ENCODE results near the gene VEPH1.

VEPH1 gene

DNA sequence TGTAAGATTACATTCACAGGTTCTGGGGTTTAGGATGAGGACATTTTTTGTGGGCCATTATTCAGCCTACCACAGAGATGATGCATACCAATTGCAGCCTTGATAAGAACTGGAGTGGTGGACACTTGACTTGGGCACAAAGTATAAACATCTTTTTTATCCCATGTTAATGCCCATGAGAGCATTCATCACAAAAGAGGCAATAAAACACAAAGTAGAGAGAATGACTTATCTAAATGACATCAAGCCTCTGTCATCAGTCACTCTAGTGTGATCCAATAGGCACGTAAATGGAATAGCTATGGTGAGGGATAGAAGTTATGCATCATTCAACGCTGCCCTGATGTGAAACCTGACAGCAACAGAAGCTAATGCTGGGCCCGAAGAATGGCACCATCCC, 25.8 kb downstream of the VEPH1 start:
- H3K36me3 Mint-ChIP-seq = no peaks in the 10 kb centered on the region
- H3K27me3 Mint-ChIP-seq = no peaks in the 10 kb centered on the region
- no peak overlapping the region for H3K4me3 Mint-ChIP-seq
- H3K9me3 Mint-ChIP-seq = peaks cover 3 to 6% of the 10 kb centered on the region in 2 donors
- DNase-seq (no peak), ATAC-seq (replicated peaks) (no peak)
- H3K4me1 Mint-ChIP-seq = no peaks in the 10 kb centered on the region
- H3K27ac Mint-ChIP-seq = no peak overlapping the region

DNA sequence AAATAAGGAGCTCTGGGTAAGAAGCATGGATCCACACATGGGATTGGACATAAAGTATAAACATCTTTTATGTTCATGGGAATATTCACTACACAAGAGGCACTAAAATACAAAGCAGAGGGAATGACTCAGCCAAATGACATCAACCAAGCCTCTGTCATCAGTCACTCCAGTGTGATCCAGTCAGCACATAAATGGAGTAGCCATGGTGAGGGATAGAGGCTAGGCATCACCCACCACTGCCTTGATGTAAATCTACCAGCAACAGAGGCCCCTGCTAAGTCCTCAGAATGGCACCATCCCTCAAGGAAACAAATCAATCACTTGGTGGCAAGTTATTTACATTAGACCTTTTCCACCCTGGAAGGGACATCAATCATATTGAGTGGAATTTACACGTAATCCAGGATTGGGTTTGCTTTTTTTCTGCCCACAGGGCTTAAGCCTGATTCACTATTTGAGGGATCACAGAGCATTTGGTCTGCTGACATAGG, 27.2 kb downstream of the VEPH1 start:
- no peak overlapping the region for H3K4me3 Mint-ChIP-seq
- H3K36me3 Mint-ChIP-seq = no peaks in the 10 kb centered on the region
- no peak overlapping the region for H3K27ac Mint-ChIP-seq
- no peak for ATAC-seq (replicated peaks)
- DNase-seq = no peak
- no peaks in the 10 kb centered on the region for H3K27me3 Mint-ChIP-seq
- H3K9me3 Mint-ChIP-seq = peaks cover 0 to 1% of the 10 kb centered on the region in 2 donors
- H3K4me1 Mint-ChIP-seq = no peaks in the 10 kb centered on the region

- H3K36me3 Mint-ChIP-seq = no peaks in the 10 kb centered on the region
Observed at GRCh38 chr3:157472648-157473047, 30.6 kb downstream of the VEPH1 start.

DNA sequence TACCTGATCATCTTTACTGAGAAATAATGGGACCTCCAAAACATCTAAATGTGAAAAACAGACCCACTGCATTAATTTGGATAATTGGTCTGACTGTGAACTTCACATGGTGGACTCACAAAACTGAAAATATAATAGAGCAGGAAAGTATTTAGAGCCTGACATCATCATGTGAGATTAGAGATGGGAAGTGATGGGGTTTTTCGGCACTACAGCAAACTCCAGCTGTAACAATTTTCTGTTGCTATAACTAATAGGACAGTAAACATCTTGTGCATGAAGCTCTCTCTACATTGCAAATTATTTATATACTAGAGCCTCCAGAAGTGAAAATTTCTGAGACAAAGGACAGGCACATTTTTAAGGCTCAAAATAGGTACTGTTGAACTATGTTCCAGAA, 32.2 kb downstream of the VEPH1 start:
- no peaks in the 10 kb centered on the region for H3K9me3 Mint-ChIP-seq
- ATAC-seq (replicated peaks) = no peak
- DNase-seq = no peak
- no peak overlapping the region for H3K4me3 Mint-ChIP-seq
- no peak overlapping the region for H3K27ac Mint-ChIP-seq
- H3K27me3 Mint-ChIP-seq = no peaks in the 10 kb centered on the region
- H3K36me3 Mint-ChIP-seq = no peaks in the 10 kb centered on the region
- H3K4me1 Mint-ChIP-seq = no peaks in the 10 kb centered on the region

More at GRCh38 chr3:157472648-157473047, 30.6 kb downstream of the VEPH1 start:
- ATAC-seq (replicated peaks) = no peak
- DNase-seq = no peak
- H3K4me1 Mint-ChIP-seq = no peaks in the 10 kb centered on the region
- H3K9me3 Mint-ChIP-seq = peaks cover 0 to 1% of the 10 kb centered on the region in 2 donors
- no peak overlapping the region for H3K27ac Mint-ChIP-seq
- no peak overlapping the region for H3K4me3 Mint-ChIP-seq
- no peaks in the 10 kb centered on the region for H3K27me3 Mint-ChIP-seq

DNA sequence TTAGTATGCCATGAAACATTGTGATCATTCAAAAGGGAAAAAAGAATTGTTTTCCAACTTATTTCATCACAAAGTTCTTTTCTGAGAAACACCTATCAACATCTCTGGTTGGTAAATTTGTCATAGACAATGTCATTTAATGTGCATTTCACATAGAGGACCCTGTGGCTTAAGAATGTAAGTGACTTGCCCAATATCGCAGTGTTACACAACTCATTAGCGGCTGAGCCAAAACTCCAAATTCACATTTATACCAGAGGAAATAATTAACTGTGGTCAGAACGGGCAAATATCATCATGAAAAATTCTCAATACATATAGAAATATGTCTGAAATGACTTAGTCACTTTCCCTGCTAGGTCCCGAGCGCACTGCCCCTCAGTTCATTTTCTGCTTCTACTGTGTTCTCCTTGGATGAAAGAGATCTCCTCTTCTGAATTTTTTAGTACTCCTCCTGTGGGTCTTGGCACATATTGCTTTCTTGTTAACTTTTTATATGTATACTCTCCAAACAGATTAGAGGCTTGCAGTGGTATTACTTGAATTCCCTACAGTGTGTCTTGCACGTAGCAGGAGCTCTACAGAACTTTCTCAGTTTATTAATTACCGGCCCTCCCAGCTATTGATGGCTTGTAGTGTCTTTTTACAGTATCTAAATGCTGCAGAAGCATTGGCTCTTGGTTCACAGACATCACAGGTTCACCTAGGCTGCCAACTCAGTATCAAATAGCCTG, 33.5 kb downstream of the VEPH1 start:
- ATAC-seq (replicated peaks) (no peak), DNase-seq (no peak)
- Mint-ChIP-seq H3K36me3 (no peaks in the 10 kb centered on the region), H3K4me1 (no peaks in the 10 kb centered on the region), H3K27ac (no peak overlapping the region), H3K9me3 (no peaks in the 10 kb centered on the region), H3K4me3 (no peak overlapping the region), H3K27me3 (no peaks in the 10 kb centered on the region)

- no peak overlapping the region for H3K4me3 Mint-ChIP-seq
- no peak for DNase-seq
- no peak overlapping the region for H3K27ac Mint-ChIP-seq
- H3K36me3 Mint-ChIP-seq = no peaks in the 10 kb centered on the region
- H3K4me1 Mint-ChIP-seq = no peaks in the 10 kb centered on the region
- no peak for ATAC-seq (replicated peaks)
- H3K9me3 Mint-ChIP-seq = no peaks in the 10 kb centered on the region
- no peaks in the 10 kb centered on the region for H3K27me3 Mint-ChIP-seq
Observed at GRCh38 chr3:157467200-157467599, 36.0 kb downstream of the VEPH1 start.

DNA sequence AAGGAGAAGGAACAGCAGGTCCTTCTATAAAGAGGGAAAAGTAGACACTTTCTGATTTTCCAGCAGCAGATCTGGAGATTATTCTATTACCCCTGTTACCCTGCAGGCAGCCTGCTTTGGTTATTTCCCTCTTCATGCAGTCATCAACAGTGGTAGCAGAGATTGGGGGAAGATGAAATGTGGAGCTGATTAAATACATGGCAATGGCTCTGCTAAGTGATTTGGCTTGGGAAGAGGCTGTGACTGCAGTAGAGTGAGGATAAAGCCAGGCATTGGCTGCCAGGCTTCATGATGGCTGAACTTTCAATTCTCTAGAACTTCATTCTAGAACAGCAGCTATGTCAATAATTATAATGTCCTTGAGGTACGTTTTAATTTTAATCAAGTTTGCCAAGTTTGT, 37.5 kb downstream of the VEPH1 start:
- Mint-ChIP-seq H3K4me1 (no peaks in the 10 kb centered on the region), H3K36me3 (no peaks in the 10 kb centered on the region), H3K27me3 (peaks cover under 1 to 1% of the 10 kb centered on the region in 2 donors), H3K9me3 (no peaks in the 10 kb centered on the region), H3K27ac (no peak overlapping the region), H3K4me3 (no peak overlapping the region)
- DNase-seq (no peak), ATAC-seq (replicated peaks) (no peak)

GRCh38 chr3:157464321-157464720, 38.9 kb downstream of the VEPH1 start:
- no peaks in the 10 kb centered on the region for H3K36me3 Mint-ChIP-seq
- ATAC-seq (replicated peaks) = no peak
- H3K27me3 Mint-ChIP-seq = peaks cover 5 to 11% of the 10 kb centered on the region in 2 donors
- no peak overlapping the region for H3K27ac Mint-ChIP-seq
- H3K4me1 Mint-ChIP-seq = no peaks in the 10 kb centered on the region
- DNase-seq = no peak
- H3K4me3 Mint-ChIP-seq = no peak overlapping the region
- no peaks in the 10 kb centered on the region for H3K9me3 Mint-ChIP-seq

DNA sequence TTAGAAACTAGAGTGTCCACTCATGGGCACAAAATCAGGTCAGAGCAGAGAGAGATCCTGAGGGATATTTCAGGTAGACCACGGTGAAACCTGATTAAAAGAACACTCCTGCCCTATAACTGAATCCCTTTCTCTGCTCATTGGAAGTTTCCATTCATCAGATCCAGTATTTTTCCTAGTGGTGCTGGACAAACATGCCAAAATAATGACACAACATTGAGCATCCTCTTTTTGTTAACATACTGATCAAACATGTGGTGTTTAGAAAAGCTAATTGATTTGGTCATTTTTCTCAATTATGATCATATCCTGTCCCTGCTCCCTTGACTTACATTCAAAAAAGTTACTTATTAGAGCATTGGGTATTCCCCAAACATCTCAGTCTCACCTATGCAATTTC, 39.4 kb downstream of the VEPH1 start:
- Mint-ChIP-seq H3K36me3 (no peaks in the 10 kb centered on the region), H3K9me3 (peaks cover 0 to 3% of the 10 kb centered on the region in 2 donors), H3K4me1 (no peaks in the 10 kb centered on the region), H3K4me3 (no peak overlapping the region), H3K27ac (no peak overlapping the region), H3K27me3 (peaks cover 10 to 11% of the 10 kb centered on the region in 2 donors)
- ATAC-seq (replicated peaks) (no peak), DNase-seq (no peak)

- DNase-seq (no peak), ATAC-seq (replicated peaks) (no peak)
Observed at GRCh38 chr3:157460253-157460652, 43.0 kb downstream of the VEPH1 start.

GRCh38 chr3:157459706-157460105, 43.5 kb downstream of the VEPH1 start:
- H3K27ac Mint-ChIP-seq = no peak overlapping the region
- H3K4me3 Mint-ChIP-seq = no peak overlapping the region
- H3K4me1 Mint-ChIP-seq = no peaks in the 10 kb centered on the region
- peaks cover 20 to 21% of the 10 kb centered on the region in 2 donors for H3K27me3 Mint-ChIP-seq
- ATAC-seq (replicated peaks) (no peak), DNase-seq (no peak)
- H3K9me3 Mint-ChIP-seq = peaks cover 5% of the 10 kb centered on the region in 2 donors
- H3K36me3 Mint-ChIP-seq = no peaks in the 10 kb centered on the region

More at GRCh38 chr3:157460253-157460652, 43.0 kb downstream of the VEPH1 start:
- H3K4me1 Mint-ChIP-seq = no peaks in the 10 kb centered on the region
- no peak overlapping the region for H3K27ac Mint-ChIP-seq
- H3K9me3 Mint-ChIP-seq = peaks cover 5% of the 10 kb centered on the region in 2 donors
- no peak overlapping the region for H3K4me3 Mint-ChIP-seq
- no peaks in the 10 kb centered on the region for H3K36me3 Mint-ChIP-seq
- peaks cover 20 to 21% of the 10 kb centered on the region in 2 donors for H3K27me3 Mint-ChIP-seq

GRCh38 chr3:157453824-157454223, 49.4 kb downstream of the VEPH1 start:
- peaks cover 10% of the 10 kb centered on the region in 2 donors for H3K27me3 Mint-ChIP-seq
- no peak overlapping the region for H3K4me3 Mint-ChIP-seq
- peaks cover 6 to 9% of the 10 kb centered on the region in 2 donors for H3K9me3 Mint-ChIP-seq
- no peak overlapping the region for H3K27ac Mint-ChIP-seq
- DNase-seq (no peak), ATAC-seq (replicated peaks) (no peak)
- no peaks in the 10 kb centered on the region for H3K36me3 Mint-ChIP-seq
- H3K4me1 Mint-ChIP-seq = peaks cover 4 to 6% of the 10 kb centered on the region in 2 donors

GRCh38 chr3:157452097-157452496, 51.1 kb downstream of the VEPH1 start:
- H3K27me3 Mint-ChIP-seq = no peaks in the 10 kb centered on the region
- H3K36me3 Mint-ChIP-seq = no peaks in the 10 kb centered on the region
- H3K4me1 Mint-ChIP-seq = peaks cover 4 to 6% of the 10 kb centered on the region in 2 donors
- DNase-seq (no peak), ATAC-seq (replicated peaks) (peak; percentile 55 to 65)
- H3K4me3 Mint-ChIP-seq = no peak overlapping the region
- no peak overlapping the region for H3K27ac Mint-ChIP-seq
- peaks cover 4% of the 10 kb centered on the region in 2 donors for H3K9me3 Mint-ChIP-seq

DNA sequence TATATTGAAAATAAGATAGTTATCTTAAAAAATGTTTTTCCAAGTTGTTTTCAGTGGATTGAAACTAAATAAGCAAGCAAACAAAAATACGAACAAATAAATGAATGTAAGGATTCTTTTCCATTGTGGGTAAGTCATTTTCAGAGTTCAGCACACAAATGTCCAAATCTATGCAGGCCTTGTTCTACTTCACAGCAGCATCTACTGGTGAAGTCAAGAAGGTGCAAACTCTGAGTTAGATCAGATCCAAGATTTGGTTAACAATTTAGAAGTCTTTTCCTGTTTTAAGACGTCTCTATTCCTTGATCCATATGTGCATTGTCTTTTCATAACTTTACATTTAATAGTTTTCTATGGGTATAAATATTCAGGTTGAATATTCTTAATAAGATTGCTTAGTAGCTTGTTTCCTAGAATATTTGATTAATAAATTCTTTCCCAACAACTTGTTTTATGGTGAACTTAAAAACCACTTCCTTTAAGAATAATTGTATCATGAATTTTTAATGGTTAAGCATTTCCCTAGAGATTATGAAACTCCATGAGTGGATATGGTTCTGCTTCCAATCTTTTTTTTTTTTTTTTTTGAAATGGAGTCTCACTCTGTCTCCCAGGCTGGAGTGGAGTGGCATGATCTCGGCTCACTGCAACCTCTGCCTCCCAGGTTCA, 56.1 kb downstream of the VEPH1 start:
- H3K36me3 Mint-ChIP-seq = no peaks in the 10 kb centered on the region
- peaks cover 2 to 4% of the 10 kb centered on the region in 2 donors for H3K4me1 Mint-ChIP-seq
- no peak overlapping the region for H3K27ac Mint-ChIP-seq
- ATAC-seq (replicated peaks) (no peak), DNase-seq (no peak)
- H3K9me3 Mint-ChIP-seq = peaks cover 4% of the 10 kb centered on the region in 2 donors
- H3K4me3 Mint-ChIP-seq = no peak overlapping the region
- no peaks in the 10 kb centered on the region for H3K27me3 Mint-ChIP-seq

DNA sequence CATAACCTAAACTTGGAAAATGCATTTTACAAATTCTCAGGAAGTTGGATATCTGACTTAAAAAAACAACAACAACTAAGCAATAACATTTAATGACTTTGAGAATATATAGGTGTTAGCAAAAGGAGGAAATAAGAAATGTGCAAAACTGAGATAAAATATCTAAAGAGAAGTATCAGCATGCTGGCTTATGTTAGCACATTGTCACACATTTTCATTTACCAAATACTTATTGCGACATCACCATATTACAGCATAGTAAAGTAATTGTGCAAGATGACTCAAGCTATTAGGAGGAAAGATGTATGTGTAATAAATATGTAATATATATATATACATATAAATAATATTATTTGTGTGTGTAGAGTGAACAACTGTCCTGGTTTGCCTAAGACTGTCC, 57.4 kb downstream of the VEPH1 start:
- H3K9me3 Mint-ChIP-seq = peaks cover 2 to 4% of the 10 kb centered on the region in 2 donors
- no peaks in the 10 kb centered on the region for H3K27me3 Mint-ChIP-seq
- no peaks in the 10 kb centered on the region for H3K4me1 Mint-ChIP-seq
- no peaks in the 10 kb centered on the region for H3K36me3 Mint-ChIP-seq
- H3K27ac Mint-ChIP-seq = no peak overlapping the region
- ATAC-seq (replicated peaks) (no peak), DNase-seq (no peak)
- H3K4me3 Mint-ChIP-seq = no peak overlapping the region

All from stimulated activated naive B cell treated with anti-CD40 and anti-IgM and Interleukin-4, amounts not matched to agents 10 μg/mL and 1 μg/mL and 100 μg/mL, for 72 hours (primary cell).